GM12878 (cell line): ENCODE data around the gene ZNF792. TPM values are rescaled to one million over a fixed set of nuclear protein-coding genes. Genes with fewer than 3 reads are reported as not detected.

ENCODE experiments used
- FOXK2 ChIP-seq: fragments of 450-650 bp; IDR thresholded peaks from 2 replicates; pipeline ENCODE4 v1.6.1; 2017; ENCODE audit warnings: mild to moderate bottlenecking, moderate library complexity
- HCFC1 ChIP-seq: fragments of 150-350 bp; IDR thresholded peaks from 2 replicates; pipeline ENCODE4 v1.6.1; 2014; ENCODE audit warnings: low read length
- IKZF1 ChIP-seq: fragments of 450-650 bp; conservative IDR thresholded peaks from 2 replicates; pipeline ENCODE4 v1.6.1; 2017; ENCODE audit warnings: antibody characterized with exemption, mild to moderate bottlenecking
- KLF5 ChIP-seq: fragments of 450-650 bp; IDR thresholded peaks from 2 replicates; pipeline ENCODE4 v1.6.1; 2014; ENCODE audit warnings: mild to moderate bottlenecking; ENCODE audit not compliant: partially characterized antibody
- MEF2B ChIP-seq: fragments of 450-650 bp; IDR thresholded peaks from 2 replicates; pipeline ENCODE4 v1.6.1; 2018; ENCODE audit warnings: mild to moderate bottlenecking, moderate library complexity; ENCODE audit not compliant: partially characterized antibody, poor library complexity, severe bottlenecking
- NFIC ChIP-seq: IDR thresholded peaks from 2 replicates; pipeline ENCODE4 v1.6.1; 2012; ENCODE audit warnings: low read depth, mild to moderate bottlenecking, inconsistent platforms, low read length, moderate library complexity
- TCF7 ChIP-seq: IDR thresholded peaks from 2 replicates; pipeline ENCODE4 v1.6.1; 2014; ENCODE audit warnings: antibody characterized with exemption, borderline replicate concordance
- ZZZ3 ChIP-seq: IDR thresholded peaks from 2 replicates; pipeline ENCODE4 v1.6.1; 2011; ENCODE audit warnings: low read depth; ENCODE audit not compliant: control insufficient read depth, insufficient read length
- polyA plus RNA-seq, 11 experiments: library from polyadenylated mRNA; depleted of rRNA in 4 of 11; unstranded in 6 of 11; stranded (reverse) in 5 of 11; fragments of >200 nt; fragmentation: Nextera tagmentation in 4 of 11; fragmentation: Illumina TruSeq in 1 of 11; extraction: Ambion mirVana in 4 of 11; extraction: Trizol in 1 of 11; gene quantifications; 1 replicate in 1 of 11; 2 replicates in 10 of 11; pipeline versions ENCODE4 v1.2.1 to v1.2.3, GENCODE V29; 2011 to 2016; ENCODE audit warnings: inconsistent platforms in 2 of 11, missing spikeins in 2 of 11, low read depth in 1 of 11
- total RNA-seq, 4 experiments: library from RNA; depleted of rRNA in 3 of 4; stranded (reverse); fragments of >200 nt in 3 of 4; fragmentation: Illumina TruSeq in 1 of 4; extraction: Trizol in 1 of 4; gene quantifications; 2 replicates each; pipeline versions ENCODE4 v1.2.1 to v1.2.3, GENCODE V29; 2013 to 2021
- TF ChIP-seq, protein P1 (sequence below): fragments of 450-650 bp; IDR thresholded peaks from 2 replicates; pipeline ENCODE4 v1.6.1; 2017; ENCODE audit warnings: mild to moderate bottlenecking, moderate library complexity
- TF ChIP-seq, protein P2 (sequence below): fragments of 450-650 bp; IDR thresholded peaks from 2 replicates; pipeline ENCODE4 v1.6.1; 2018; ENCODE audit warnings: mild to moderate bottlenecking, low read depth, moderate library complexity; ENCODE audit not compliant: partially characterized antibody
- TF ChIP-seq, protein P3 (sequence below): fragments of 450-650 bp; IDR thresholded peaks from 2 replicates; pipeline ENCODE4 v1.6.1; 2016; ENCODE audit warnings: mild to moderate bottlenecking
- TF ChIP-seq, protein P4 (sequence below): fragments of 450-650 bp; IDR thresholded peaks from 2 replicates; pipeline ENCODE4 v1.6.1; 2017; ENCODE audit warnings: low read depth, mild to moderate bottlenecking, moderate library complexity
- TF ChIP-seq, protein P5 (sequence below): fragments of 450-650 bp; IDR thresholded peaks from 2 replicates; pipeline ENCODE4 v1.6.1; 2018; ENCODE audit warnings: borderline replicate concordance, mild to moderate bottlenecking; ENCODE audit not compliant: partially characterized antibody

ZNF792 gene
- total and polyA plus RNA-seq, 10 of the 15 experiments (the other 5 are each of a cell fraction or from before 2014, with no cell fraction given): 0.53 to 4.8 (median 1.3) TPM

DNA sequence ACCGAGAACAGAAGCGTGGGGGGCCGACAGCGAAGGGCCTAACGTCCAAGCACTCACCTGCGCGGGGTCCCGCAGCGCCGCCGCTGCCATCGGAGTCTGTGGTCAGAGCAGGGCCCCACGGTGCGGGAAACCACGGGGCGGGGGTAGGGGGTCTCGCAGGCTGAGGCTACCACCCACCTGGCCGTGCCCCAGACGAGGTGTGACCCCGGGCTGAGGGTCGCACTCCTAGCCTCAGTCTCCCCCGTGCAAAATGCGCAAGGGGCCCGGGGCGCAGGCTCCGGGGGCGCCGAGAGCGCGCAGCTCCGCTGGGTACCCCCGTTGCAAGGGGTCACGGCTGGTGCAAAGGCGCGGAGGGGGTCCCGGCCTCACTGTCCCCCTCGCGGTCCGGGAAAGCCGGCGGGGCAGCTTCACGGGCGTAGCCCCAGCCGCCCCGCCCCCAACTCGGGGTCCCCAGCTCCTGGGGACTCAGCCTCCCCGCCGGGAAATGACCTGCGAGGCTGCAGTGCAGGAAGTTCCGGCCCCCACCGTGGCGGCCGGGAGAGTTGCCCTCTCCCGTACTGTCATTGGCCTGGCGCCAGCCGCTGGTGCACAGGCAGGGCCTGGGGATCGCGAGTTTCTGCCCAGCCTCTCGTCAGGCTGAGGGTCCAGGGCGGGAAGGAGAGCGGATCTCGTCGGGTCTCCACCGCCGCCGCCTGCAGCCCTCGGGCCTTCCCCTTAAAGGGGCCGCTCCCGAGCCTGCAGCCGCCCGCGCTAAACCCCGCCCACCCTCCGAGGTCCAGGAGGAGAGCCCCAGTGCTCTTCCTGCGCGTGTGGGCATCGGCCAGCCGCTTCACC, at the start of gene ZNF792 (continued):
- TF ChIP-seq, protein P1, sequence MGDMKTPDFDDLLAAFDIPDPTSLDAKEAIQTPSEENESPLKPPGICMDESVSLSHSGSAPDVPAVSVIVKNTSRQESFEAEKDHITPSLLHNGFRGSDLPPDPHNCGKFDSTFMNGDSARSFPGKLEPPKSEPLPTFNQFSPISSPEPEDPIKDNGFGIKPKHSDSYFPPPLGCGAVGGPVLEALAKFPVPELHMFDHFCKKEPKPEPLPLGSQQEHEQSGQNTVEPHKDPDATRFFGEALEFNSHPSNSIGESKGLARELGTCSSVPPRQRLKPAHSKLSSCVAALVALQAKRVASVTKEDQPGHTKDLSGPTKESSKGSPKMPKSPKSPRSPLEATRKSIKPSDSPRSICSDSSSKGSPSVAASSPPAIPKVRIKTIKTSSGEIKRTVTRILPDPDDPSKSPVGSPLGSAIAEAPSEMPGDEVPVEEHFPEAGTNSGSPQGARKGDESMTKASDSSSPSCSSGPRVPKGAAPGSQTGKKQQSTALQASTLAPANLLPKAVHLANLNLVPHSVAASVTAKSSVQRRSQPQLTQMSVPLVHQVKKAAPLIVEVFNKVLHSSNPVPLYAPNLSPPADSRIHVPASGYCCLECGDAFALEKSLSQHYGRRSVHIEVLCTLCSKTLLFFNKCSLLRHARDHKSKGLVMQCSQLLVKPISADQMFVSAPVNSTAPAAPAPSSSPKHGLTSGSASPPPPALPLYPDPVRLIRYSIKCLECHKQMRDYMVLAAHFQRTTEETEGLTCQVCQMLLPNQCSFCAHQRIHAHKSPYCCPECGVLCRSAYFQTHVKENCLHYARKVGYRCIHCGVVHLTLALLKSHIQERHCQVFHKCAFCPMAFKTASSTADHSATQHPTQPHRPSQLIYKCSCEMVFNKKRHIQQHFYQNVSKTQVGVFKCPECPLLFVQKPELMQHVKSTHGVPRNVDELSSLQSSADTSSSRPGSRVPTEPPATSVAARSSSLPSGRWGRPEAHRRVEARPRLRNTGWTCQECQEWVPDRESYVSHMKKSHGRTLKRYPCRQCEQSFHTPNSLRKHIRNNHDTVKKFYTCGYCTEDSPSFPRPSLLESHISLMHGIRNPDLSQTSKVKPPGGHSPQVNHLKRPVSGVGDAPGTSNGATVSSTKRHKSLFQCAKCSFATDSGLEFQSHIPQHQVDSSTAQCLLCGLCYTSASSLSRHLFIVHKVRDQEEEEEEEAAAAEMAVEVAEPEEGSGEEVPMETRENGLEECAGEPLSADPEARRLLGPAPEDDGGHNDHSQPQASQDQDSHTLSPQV: no peak
- TF ChIP-seq, protein P2, sequence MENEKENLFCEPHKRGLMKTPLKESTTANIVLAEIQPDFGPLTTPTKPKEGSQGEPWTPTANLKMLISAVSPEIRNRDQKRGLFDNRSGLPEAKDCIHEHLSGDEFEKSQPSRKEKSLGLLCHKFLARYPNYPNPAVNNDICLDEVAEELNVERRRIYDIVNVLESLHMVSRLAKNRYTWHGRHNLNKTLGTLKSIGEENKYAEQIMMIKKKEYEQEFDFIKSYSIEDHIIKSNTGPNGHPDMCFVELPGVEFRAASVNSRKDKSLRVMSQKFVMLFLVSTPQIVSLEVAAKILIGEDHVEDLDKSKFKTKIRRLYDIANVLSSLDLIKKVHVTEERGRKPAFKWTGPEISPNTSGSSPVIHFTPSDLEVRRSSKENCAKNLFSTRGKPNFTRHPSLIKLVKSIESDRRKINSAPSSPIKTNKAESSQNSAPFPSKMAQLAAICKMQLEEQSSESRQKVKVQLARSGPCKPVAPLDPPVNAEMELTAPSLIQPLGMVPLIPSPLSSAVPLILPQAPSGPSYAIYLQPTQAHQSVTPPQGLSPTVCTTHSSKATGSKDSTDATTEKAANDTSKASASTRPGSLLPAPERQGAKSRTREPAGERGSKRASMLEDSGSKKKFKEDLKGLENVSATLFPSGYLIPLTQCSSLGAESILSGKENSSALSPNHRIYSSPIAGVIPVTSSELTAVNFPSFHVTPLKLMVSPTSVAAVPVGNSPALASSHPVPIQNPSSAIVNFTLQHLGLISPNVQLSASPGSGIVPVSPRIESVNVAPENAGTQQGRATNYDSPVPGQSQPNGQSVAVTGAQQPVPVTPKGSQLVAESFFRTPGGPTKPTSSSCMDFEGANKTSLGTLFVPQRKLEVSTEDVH: no peak
- TF ChIP-seq NFIC: no peak
- TF ChIP-seq, protein P3, sequence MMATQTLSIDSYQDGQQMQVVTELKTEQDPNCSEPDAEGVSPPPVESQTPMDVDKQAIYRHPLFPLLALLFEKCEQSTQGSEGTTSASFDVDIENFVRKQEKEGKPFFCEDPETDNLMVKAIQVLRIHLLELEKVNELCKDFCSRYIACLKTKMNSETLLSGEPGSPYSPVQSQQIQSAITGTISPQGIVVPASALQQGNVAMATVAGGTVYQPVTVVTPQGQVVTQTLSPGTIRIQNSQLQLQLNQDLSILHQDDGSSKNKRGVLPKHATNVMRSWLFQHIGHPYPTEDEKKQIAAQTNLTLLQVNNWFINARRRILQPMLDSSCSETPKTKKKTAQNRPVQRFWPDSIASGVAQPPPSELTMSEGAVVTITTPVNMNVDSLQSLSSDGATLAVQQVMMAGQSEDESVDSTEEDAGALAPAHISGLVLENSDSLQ: no peak
- no peak for TF ChIP-seq TCF7
- TF ChIP-seq, protein P4, sequence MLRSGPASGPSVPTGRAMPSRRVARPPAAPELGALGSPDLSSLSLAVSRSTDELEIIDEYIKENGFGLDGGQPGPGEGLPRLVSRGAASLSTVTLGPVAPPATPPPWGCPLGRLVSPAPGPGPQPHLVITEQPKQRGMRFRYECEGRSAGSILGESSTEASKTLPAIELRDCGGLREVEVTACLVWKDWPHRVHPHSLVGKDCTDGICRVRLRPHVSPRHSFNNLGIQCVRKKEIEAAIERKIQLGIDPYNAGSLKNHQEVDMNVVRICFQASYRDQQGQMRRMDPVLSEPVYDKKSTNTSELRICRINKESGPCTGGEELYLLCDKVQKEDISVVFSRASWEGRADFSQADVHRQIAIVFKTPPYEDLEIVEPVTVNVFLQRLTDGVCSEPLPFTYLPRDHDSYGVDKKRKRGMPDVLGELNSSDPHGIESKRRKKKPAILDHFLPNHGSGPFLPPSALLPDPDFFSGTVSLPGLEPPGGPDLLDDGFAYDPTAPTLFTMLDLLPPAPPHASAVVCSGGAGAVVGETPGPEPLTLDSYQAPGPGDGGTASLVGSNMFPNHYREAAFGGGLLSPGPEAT: 0 out of 2 replicates have a peak, but pooled peaks have one; percentile 17
- TF ChIP-seq, protein P5, sequence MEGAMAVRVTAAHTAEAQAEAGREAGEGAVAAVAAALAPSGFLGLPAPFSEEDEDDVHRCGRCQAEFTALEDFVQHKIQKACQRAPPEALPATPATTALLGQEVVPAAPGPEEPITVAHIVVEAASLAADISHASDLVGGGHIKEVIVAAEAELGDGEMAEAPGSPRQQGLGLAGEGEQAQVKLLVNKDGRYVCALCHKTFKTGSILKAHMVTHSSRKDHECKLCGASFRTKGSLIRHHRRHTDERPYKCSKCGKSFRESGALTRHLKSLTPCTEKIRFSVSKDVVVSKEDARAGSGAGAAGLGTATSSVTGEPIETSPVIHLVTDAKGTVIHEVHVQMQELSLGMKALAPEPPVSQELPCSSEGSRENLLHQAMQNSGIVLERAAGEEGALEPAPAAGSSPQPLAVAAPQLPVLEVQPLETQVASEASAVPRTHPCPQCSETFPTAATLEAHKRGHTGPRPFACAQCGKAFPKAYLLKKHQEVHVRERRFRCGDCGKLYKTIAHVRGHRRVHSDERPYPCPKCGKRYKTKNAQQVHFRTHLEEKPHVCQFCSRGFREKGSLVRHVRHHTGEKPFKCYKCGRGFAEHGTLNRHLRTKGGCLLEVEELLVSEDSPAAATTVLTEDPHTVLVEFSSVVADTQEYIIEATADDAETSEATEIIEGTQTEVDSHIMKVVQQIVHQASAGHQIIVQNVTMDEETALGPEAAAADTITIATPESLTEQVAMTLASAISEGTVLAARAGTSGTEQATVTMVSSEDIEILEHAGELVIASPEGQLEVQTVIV: no peak
- TF ChIP-seq FOXK2: no peak
- TF ChIP-seq IKZF1: peak; percentile 80
- TF ChIP-seq MEF2B: peak; percentile 27
- no peak for TF ChIP-seq ZZZ3
- TF ChIP-seq HCFC1: 0 out of 2 replicates have a peak, but pooled peaks have one; percentile 20
- no peak for TF ChIP-seq KLF5
